Prostate gland (tissue), 2 donors: ENCODE measurements around the gene TRAK1.

ENCODE experiments used
- CTCF ChIP-seq, 4 experiments: fragments of 200-600 bp in 2 of 4; fragments of 450-650 bp in 2 of 4; sonication (generic) in 2 of 4; IDR thresholded peaks; 1 replicate in 3 of 4; 2 replicates in 1 of 4; pipeline ENCODE4 v1.5.1; 2016 to 2019; ENCODE audit warnings: antibody characterized with exemption in 4 of 4, mild to moderate bottlenecking in 2 of 4, moderate library complexity in 2 of 4
- POLR2A ChIP-seq: fragments of 450-650 bp; IDR thresholded peaks from one replicate; pipeline ENCODE4 v1.6.1; 2016; ENCODE audit warnings: antibody characterized with exemption, mild to moderate bottlenecking

- TF ChIP-seq CTCF (IDR thresholded peaks at IDR 0.05) (no peak), POLR2A (no peak)
Measured at GRCh38 chr3:42226470-42227425, 135.6 kb downstream of the TRAK1 start.
